HG03457 (cell line): ENCODE data around the gene ARMC2.

Experiments used
- ATAC-seq: cut with Tn5 transposase; IDR thresholded peaks from one replicate; pipeline ENCODE4 v1.9.1; 2021; ENCODE audit warnings: moderate number of reproducible peaks; ENCODE audit not compliant: unreplicated experiment

Gene ARMC2

DNA sequence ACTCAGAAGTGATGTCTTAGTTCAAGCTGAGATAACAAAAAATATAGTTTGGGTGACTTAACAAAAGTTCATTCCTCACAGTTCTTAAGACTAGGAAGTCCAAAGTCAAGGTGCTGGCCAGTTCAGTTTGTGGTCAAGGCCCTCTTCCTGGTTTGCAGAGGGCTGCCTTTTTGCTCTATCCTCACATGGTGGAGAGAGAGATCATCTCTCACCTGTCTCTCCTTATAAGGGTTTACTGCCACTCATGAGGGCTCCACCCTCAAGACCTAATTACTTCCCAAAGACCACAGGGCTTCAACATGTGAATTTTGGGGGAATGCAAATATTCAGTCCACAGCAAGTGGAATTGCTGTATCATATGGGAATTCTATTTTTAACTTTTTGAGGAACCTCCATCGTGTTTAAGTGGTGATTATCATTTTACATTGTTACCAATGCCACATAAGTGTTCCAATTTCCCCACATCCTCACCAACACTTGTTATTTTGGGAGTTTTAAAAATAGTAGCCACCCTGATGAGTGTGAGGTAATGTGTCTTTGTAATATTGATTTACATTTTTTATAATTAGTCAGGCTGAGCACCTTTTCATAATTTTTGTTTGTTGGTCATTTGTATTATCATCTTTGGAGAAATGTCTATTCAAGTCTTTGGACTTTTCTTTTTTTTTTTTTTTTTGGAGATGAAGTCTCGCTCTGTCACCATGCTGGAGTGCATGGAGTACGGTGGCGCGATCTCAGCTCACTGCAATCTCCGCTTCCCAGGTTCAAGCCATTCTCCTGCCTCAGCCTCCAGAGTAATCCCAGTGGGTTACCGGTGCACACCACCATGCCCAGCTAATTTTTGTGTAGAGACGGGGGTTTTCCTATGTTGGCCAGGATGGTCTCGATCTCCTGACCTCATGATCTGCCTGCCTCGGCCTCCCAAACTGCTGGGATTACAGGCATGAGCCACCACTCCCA is 134.2 kb downstream of the ARMC2 start:
- ATAC-seq: no peak

DNA sequence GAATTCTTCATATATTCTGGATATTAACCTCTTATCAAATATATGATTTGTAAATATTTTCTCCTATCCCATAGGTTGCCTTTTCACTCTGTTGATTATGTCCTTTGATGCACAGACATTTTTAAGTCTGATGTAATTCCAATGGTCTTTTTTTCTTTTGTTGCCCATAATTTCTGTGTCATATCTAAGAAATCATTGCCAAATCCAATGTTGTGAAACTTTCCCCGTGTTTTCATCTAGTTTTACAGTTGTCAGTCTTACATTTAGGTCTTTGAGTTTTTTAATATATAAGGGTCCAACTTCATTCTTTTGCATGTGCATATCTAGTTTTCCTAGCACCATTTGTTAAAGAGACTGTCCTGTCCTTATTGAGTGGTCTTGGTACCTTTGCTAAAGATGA is 134.9 kb downstream of the ARMC2 start:
- no peak for ATAC-seq

DNA sequence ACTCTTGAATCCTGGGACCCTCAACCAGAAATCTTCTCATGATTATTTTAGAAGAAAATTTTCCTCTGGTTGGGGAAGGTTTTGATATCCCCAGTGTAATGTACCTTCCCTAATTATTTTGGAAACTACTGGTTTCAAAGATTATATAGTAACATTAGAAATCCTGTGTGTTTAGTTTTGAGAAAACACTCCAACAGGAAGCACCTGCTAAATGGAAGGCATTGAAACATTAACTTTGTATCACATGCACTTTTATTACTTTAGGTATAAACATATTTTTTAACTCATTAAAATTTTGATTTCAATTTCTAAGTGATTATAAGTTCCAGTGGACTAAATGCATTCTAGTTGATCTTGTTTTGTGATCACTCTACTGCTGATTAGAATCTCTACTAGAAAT is 137.1 kb downstream of the ARMC2 start:
- no peak for ATAC-seq

DNA sequence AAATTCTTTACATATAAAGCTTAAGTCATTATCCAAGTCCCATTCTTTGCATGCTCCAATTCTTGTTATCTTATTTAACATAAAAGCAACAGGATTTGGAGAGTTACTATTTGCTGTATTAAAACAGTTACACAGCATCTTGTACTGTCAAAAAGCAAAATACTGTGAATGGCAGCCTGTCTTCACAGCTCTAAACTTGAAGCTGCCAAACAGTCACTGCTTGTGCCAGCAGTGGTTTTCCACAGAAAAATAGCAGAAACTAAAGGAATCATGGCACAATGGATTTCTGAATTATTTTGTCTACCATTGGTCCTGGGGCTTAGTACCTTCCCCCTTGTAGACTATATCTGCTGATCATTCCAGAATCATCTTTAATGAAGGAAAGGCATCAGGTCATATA is 138.9 kb downstream of the ARMC2 start:
- no peak for ATAC-seq

DNA sequence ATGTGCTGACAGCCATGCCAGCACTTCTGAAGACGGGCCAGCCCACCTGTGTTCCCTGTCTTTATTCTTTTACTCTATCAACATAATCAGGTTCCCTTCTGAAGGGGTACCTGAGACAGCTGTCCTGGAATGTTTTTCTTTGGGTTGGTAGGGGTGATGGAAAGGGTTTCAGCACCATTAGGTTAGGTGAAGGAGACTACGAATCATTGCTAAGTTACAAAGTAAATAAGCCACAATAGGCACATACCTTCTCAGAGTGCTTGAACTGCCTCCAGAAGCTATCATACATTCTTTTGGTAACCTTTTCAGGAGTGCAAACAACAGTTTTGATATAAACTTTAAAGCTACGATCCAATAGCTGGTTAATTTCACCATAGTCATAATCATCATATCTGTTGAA is 140.1 kb downstream of the ARMC2 start:
- no peak for ATAC-seq

DNA sequence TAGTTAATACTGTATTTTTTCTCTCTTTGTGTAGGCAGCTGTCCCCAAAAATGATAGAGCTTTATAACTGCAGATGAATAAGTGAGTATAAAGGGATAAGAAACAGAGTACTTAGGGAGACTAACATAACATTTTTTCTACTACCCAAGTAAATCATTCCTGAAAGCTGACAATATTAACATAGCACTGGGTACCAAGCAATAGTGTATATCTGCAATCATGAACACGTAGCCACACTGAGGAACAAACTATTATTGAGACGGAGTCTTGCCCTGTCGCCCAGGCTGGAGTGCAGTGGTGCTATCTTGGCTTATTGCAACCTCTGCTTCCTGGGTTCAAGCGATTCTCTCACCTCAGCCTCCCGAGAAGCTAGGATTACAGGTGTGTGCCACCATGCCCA is 140.5 kb downstream of the ARMC2 start:
- ATAC-seq: no peak

DNA sequence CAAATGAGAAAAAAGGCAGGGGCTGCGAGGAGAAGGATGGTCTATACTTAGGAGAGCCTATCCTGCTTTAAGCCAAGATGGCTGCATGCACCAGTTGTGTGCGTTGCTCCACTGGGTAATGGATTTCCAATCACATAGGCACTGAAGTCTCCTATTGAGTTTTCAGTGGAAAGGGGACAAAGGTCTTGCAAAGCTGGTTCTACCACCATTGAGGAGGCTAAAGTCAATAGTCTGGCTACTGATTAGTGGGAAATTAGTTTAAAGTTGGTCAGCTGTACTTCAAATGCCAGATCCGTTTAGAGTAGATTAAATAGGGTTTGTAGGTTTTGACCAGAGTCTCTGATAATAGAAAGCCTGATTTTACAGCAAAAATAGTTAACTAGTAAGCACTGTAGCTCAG is 141.5 kb downstream of the ARMC2 start:
- no peak for ATAC-seq

DNA sequence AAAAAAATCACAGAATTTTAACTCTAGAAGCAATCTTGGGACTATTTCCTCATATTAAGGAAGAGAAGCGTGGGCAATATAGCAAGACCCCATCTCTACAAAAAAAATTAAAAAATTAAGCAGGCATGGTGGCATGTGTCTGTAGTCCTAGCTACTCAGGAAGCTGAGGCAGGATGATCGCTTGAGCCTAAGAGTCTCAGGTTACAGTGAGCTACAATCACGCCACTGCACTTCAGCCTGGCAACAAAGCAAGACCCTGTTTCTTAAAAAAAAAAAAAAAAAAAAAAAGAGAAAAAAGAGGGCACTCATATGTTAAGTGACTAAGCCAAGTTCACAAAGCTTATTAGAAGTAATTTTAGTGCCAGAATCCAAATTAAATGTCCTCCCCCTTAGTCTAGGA is 145.7 kb downstream of the ARMC2 start:
- no peak for ATAC-seq

DNA sequence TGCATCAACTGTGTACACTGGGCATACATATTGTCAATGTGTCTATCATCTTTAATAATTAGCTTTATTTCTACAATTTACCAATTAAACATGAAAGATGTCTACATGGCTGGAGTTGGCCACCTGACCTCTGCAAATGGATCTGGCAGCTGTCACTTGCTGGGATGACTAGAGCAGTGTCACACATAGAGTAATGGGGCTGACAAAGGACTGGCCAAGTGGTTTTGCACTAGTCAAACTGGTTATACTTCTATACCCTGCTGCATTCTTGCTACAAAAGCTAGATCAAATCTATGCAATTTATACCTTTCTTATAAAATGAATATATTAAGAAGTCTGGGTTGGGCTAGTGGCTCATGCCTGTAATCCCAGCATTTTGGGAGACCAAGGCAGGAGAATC is 147.1 kb downstream of the ARMC2 start:
- no peak for ATAC-seq

DNA sequence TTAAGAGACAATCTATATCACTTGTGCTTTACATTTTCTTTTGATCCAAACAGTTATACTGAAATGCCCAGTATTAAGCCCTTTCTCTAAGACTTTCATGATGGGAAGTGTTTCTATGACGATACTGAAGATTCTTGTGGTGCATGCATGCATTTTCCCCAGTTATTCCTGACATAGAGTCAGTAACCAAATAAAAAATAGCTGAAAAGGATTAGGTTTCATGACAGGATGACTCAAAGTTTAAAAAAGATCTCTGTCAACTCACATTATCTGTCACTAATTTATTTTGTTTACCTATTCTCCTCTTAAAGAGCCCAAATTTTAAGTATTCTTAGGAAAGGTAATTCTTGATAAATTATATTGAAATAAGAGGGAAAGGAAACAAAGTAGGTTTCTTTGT is 148.0 kb downstream of the ARMC2 start:
- no peak for ATAC-seq

DNA sequence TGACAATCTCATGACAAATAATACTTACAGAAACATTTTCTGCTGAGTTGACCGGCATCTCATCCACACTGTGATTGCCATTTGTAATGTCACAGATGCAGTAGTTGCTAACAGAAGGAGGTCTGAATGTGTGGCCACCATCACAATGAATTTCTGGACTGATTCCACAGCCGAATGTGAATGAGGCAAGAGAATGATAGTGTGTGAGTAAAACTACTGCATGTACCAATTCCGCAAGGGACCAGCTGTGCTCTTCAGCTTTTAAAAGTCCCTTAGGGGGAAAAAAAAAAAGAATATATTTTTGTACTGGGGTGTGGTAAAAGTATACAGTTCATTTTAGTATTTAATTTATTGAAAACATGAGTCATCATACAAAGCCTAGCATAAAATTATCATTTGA is 150.3 kb downstream of the ARMC2 start:
- no peak for ATAC-seq

DNA sequence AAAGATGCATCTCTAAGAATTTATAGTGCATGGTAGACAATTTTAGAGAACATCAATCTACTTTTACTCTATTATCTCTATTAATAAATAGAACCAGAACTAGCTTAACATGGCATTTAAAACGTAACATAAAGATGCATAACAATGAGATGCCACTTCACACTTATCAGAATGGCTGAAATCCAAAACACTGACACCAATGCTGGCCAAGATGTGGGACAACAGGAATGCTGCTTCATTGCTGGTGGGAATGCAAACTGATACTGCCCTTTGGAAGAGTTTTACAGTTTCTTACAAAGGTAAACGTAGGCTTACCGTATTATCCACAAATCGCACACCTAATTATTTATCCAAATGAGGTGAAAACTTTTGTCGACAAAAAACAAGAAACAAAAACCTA is 151.2 kb downstream of the ARMC2 start:
- no peak for ATAC-seq

DNA sequence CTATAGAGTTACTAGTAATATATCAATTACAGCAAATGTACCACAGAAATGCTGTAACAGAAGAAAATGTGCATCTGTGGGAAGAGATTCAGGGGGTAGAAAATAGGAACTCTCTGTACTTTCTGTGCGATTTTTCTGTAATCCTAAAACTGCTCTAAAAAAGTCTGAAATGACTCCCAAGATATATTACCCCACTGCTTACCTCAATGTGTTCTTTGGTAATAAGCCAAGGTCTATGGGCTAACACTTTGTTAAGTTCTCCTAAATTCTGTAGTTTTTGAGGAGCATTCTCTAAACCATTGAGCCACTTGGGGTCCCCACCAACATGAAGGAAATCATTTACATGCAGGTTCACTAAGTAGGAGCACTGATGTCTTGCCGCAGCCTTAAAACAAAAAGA is 152.1 kb downstream of the ARMC2 start:
- no peak for ATAC-seq

DNA sequence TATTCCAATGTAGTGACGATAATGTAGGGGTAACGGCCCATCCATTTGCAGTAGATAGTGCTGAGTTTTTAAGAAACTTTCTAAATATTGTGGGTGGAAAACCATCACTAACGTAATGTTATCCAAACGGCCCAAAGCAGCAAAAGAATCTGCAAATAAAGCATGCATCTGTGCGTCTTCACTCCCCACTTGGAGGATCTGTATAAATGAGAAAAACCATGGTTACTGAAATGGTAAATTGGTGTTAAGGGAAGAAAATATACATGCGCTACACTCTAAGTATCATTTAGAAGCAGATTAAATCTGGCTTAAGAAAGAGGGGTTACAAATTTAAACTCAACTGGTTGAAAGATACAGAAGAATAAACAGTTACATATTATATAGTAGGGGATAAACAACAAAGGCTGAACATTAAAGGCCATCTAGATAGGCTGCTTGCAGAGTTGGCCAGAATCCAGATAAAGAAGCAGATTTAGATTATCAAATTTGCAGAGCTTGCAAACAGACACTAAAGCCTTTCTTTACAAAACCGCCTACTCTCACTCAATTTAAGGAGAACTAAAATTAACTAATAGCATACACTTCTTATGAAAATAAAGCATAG is 153.2 kb downstream of the ARMC2 start:
- ATAC-seq: no peak

DNA sequence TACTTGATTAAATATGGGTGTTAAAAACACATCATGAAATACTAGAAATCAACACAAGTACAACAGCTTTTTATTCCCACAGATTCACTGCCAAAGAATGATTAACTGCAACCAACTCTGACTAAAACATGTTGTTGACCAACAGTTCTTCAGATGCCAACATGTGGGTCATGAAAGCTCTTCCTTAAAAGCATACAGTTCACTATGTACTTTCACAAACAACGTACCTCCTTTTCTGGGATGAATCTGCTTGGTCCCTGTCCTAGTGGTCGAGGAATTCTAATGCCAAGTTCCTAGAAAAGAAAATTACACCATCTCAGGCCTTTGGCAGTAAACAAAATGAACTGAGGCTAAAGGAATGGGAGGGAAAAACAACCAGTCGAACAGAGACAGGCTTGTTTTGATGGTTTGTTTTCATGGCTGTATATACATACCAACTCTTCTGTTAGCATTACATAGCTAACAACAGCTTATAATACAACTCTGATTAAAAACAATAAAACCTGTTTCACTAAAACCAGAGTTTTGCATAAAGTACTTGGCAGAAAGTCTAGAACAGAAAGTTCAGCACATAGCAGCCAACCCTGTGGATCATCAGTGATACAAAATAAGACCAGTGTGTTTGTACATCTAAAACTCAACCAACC is 154.0 kb downstream of the ARMC2 start:
- no peak for ATAC-seq

DNA sequence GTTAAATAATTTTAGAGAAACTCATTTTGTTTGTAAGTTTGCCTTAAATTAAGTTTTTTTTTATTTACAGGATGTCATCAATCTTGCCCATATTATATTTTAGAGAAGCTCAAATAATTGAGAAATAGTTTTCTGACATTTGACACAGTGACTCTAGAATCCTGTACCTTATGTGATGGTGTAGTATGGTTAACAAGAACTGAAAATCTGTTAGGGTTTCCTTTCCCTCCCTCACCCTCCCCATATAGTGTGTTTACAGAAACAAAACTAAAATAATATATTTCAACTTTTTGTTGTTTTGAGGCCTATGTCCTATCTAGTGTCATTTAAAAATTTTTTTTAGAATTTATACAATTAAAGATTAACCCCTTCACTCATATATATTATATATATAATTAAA is 154.7 kb downstream of the ARMC2 start:
- ATAC-seq: no peak

DNA sequence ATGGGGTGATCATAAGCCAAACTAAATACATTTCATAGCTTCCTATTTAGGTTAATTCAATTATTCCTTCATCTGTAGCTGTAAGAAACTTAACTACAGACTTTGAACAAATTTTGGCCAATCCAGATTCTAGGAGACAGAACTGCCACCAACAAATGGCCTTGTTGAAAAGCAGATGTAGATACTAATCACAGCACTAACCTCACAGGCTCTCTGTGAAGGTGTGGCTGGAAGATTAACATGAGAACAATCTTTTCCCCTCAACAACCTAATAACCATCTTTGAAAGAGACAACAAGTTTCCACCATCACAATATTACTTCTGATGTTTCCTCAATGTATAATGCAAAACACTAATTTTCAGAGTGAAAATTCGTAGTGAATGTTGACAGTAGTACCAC is 158.6 kb downstream of the ARMC2 start:
- no peak for ATAC-seq

DNA sequence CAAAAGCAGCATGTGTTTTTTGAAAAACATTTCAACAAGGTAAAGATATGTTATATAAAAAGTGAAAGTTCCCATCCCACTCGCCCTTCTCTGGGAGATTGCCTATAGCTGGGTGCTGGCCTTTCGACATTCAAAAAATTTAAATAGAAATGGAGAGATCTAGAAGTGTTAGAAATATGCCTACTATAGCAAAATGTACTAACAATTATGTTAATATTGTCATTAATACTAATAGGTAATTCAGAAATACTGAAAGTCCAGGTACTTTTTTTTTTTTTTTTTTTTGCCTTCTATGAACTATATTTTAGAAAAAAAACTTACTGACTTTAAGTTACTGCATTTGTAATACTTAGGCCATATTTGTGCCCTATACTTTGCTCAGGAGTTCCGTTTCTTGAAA is 159.3 kb downstream of the ARMC2 start:
- no peak for ATAC-seq

DNA sequence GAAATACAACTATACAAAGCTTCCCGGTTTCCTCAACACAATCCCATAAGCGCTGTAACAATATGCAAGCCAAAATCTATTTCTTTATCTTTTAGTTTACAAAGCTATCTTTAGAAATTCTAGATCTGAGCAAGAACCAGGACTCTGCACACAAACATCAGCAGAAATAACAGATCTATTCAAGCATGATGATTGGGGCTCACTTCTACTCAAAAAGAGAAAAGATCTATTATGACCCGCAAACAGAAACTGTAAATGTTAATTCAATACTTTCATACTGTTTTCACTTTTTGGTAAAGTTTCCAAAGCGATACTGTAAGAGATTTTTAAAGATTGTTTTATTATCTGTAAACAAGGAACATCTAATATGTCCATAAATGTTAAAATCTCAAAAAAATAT is 159.8 kb downstream of the ARMC2 start:
- no peak for ATAC-seq

DNA sequence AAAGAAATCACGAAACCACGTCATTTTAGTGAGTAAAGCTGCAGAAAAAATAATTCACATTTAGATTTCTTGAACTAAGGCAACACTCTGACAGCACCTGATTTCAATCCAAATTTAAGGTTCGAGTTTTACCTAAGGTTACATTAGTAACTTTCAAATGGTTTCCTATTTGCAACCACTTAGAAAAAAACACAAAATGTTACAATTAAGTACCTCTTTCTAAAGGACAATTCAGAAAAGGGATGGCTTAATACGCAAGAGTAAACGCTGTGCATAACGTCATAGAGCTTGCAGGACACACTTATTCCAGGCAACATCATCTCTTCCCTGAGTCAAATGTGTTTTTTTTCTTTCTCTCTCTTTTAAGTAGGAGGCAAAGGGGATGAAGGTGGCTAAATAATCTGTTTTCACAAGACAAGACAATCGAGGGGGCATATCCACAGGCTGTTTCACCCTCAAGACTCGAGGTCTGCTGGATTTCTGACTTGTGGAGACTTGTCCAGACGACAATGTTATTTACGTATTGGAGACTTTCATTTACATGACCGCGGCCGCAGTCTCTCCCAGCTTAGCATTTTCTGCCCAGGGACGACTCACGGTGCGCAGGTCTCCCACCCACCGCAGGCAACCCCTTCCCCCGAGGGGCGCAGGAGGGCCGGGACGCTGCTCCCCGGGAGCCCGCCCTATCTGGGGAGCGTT is 160.5 kb downstream of the ARMC2 start:
- no peak for ATAC-seq

DNA sequence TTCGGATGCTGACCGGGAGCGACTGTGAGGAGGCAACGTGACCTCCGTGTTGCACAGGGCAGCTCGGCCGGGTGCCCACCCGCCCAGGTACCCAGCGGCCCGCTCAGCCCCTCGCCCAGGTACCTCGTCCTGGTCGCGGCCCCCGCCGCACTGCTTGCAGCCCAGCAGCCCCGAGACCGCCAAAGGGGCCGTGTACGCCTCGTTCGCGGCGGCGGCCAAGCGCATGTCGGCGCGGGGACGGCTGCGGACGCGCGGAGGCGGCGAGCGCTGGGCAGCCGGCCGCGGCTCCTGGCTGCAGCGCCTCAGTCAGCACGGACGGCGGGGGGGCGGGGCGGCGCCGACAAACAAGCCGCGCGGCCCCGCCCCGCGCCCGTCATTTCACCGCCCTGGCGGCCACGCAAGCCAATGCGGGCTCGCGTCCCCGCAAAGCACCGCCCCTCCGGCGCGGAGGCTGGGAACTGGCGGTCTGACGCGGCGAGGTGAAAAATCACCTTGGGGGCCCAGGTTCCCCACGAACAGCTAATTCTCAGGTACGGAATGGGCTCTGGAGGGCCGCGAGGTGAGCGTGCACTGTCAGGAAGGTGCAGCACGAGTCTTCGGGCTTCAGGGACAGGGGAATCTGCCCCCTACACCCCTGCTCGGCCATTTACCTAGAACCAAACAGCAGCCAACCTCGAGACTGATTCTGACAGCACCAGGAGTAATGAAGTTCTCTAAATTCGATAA is 161.2 kb downstream of the ARMC2 start:
- ATAC-seq: peak; percentile 89
